OCI-LY7 (cell line): ENCODE results near the gene NUPR2. TPM values are rescaled to one million over a fixed set of nuclear protein-coding genes. Genes with fewer than 3 reads are reported as not detected.
A peak's percentile ranks its signal among the peaks of the same experiment; 100 is the strongest.
"Not testable (repeated sequence)": the region's sequence is repeated elsewhere in the genome, so short reads cannot be mapped to it uniquely, and the experiment has no call there.

Source experiments
- BruUV-seq: library from RNA; stranded (reverse); fragments of 400-500 nt; replicated peaks from 2 replicates; lab custom pipeline; 2021; lab: Mats Ljungman, UMichigan
- CTCF ChIA-PET: fragments of 300-600 bp; sonication (Branson Sonifier 250); formaldehyde crosslinking; loops from one replicate; lab custom pipeline; 2022; ENCODE audit warnings: antibody characterized with exemption; ENCODE audit not compliant: unreplicated experiment; lab: Charles Lee
- POLR2A ChIA-PET: fragments of 300-600 bp; sonication (Branson Sonifier 250); formaldehyde crosslinking; loops from one replicate; lab custom pipeline; 2022; ENCODE audit warnings: antibody characterized with exemption; lab: Charles Lee
- DNase-seq: peaks from one replicate; pipeline ENCODE4 v3.0.0-alpha.2; 2015; ENCODE audit warnings: low spot score
- H2AFZ ChIP-seq: fragments of 200-600 bp; sonication (generic), shearing (Covaris generic); 2 replicates; pipeline ENCODE4 v1.6.1; 2014; ENCODE audit warnings: mild to moderate bottlenecking, antibody characterized with exemption, low read length, moderate library complexity
- H3K27ac ChIP-seq: fragments of 200-600 bp; sonication (generic); 2 replicates; pipeline ENCODE4 v1.5.1; 2014; ENCODE audit warnings: mixed run types, low read depth, mild to moderate bottlenecking, moderate library complexity, low read length, inconsistent platforms; ENCODE audit not compliant: poor library complexity, severe bottlenecking
- H3K36me3 ChIP-seq: fragments of 200-600 bp; sonication (generic); 2 replicates; pipeline ENCODE4 v1.6.1; 2014; ENCODE audit warnings: mild to moderate bottlenecking, antibody characterized with exemption, low read length, moderate library complexity, mixed read lengths; ENCODE audit not compliant: insufficient read depth
- H3K4me1 ChIP-seq: fragments of 200-600 bp; sonication (generic); 2 replicates; pipeline ENCODE4 v1.5.1; 2014; ENCODE audit warnings: mild to moderate bottlenecking, low read length; ENCODE audit not compliant: insufficient read depth, poor library complexity, severe bottlenecking
- H3K4me2 ChIP-seq: fragments of 200-600 bp; sonication (generic); 2 replicates; pipeline ENCODE4 v1.6.1; 2014; ENCODE audit warnings: mild to moderate bottlenecking, low read length
- H3K4me3 ChIP-seq: fragments of 200-600 bp; sonication (generic); 2 replicates; pipeline ENCODE4 v1.5.1; 2014; ENCODE audit warnings: mild to moderate bottlenecking, low read depth, low read length; ENCODE audit not compliant: poor library complexity, severe bottlenecking
- H3K79me2 ChIP-seq: fragments of 200-600 bp; sonication (generic); 2 replicates; pipeline ENCODE4 v1.6.1; 2016; ENCODE audit warnings: low read depth, mild to moderate bottlenecking, low read length, moderate library complexity, mixed read lengths; ENCODE audit not compliant: insufficient read depth
- H3K9me2 ChIP-seq: fragments of 200-600 bp; sonication (generic); 2 replicates; pipeline ENCODE4 v1.6.1; 2016; ENCODE audit warnings: mild to moderate bottlenecking, low read length, mixed read lengths; ENCODE audit not compliant: insufficient read depth
- H3K9me3 ChIP-seq: fragments of 200-600 bp; sonication (generic); 2 replicates; pipeline ENCODE4 v1.6.1; 2014; ENCODE audit warnings: mild to moderate bottlenecking, mixed run types, low read length, mixed read lengths
- H4K20me1 ChIP-seq: fragments of 200-600 bp; sonication (generic); 2 replicates; pipeline ENCODE4 v1.6.1; 2014; ENCODE audit warnings: mild to moderate bottlenecking, antibody characterized with exemption, low read length, moderate library complexity, mixed read lengths; ENCODE audit not compliant: insufficient read depth
- EZH2phosphoT487 ChIP-seq: fragments of 200-600 bp; sonication (generic); IDR thresholded peaks from 2 replicates; pipeline ENCODE4 v1.6.1; 2018; ENCODE audit warnings: low read depth, borderline replicate concordance, mild to moderate bottlenecking, mixed run types, antibody characterized with exemption, low read length, moderate library complexity, mixed read lengths
- intact Hi-C: fragments of 100-400 bp; cut with micrococcal nuclease; formaldehyde crosslinking; loops from one replicate; pipeline ENCODE4 v1.10.0; 2022; ENCODE audit not compliant: unreplicated experiment
- total RNA-seq, 2 experiments: library from RNA; depleted of rRNA in 1 of 2; stranded (reverse); fragments of >200 nt in 1 of 2; shearing (Covaris generic) in 1 of 2; gene quantifications; 2 replicates each; pipeline ENCODE4 v1.2.3, GENCODE V29; 2014 to 2022
- TF ChIP-seq, protein P1 (sequence below): fragments of 200-600 bp; sonication (generic); conservative IDR thresholded peaks from 2 replicates; pipeline ENCODE4 v1.5.1; 2014; ENCODE audit warnings: mild to moderate bottlenecking, antibody characterized with exemption, low read length, moderate library complexity, mixed read lengths

Gene NUPR2
- total RNA-seq, 2 experiments from 2014 or later = not detected

DNA sequence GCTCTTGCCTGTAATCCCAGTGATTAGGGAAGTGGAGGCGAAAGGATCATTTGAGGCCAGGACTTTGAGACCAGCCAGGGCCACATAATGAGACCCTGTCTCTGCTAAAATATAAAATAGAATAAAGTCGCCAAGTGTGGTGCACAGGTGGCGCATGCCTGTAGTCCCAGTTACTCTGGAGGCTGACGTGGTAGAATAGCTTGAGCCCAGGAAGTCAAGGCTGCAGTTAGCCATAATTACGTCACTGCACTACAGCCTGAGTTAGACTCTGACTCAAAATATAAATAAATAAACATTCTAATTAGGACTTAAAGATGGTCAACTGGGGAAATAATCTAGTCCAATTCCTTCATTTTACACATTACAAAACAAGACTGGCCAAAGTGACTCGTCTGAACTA lies 10.7 kb downstream of the NUPR2 start:
- intact Hi-C loops = no loop called here
- no peak for TF ChIP-seq EZH2phosphoT487
- TF ChIP-seq, protein P1, sequence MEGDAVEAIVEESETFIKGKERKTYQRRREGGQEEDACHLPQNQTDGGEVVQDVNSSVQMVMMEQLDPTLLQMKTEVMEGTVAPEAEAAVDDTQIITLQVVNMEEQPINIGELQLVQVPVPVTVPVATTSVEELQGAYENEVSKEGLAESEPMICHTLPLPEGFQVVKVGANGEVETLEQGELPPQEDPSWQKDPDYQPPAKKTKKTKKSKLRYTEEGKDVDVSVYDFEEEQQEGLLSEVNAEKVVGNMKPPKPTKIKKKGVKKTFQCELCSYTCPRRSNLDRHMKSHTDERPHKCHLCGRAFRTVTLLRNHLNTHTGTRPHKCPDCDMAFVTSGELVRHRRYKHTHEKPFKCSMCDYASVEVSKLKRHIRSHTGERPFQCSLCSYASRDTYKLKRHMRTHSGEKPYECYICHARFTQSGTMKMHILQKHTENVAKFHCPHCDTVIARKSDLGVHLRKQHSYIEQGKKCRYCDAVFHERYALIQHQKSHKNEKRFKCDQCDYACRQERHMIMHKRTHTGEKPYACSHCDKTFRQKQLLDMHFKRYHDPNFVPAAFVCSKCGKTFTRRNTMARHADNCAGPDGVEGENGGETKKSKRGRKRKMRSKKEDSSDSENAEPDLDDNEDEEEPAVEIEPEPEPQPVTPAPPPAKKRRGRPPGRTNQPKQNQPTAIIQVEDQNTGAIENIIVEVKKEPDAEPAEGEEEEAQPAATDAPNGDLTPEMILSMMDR = peak; percentile 30; the same call in 1 of the 2 replicates
- Histone ChIP-seq H3K4me1 (peaks cover 30% of the 10 kb centered on the region), H3K4me3 (peak overlapping the region; percentile 81), H4K20me1 (peaks cover 22% of the 10 kb centered on the region), H3K36me3 (peaks cover 48% of the 10 kb centered on the region), H3K79me2 (peaks cover 38% of the 10 kb centered on the region), H3K4me2 (peak overlapping the region; percentile 93), H3K9me3 (0 out of 2 replicates have a peak, but pooled peaks cover 5% of the 10 kb centered on the region), H3K9me2 (no peaks in the 10 kb centered on the region; the same call in 1 of the 2 replicates), H2AFZ (peak overlapping the region; percentile 20; the same call in 1 of the 2 replicates), H3K27ac (peak overlapping the region; percentile 54)
- peak; percentile 69 for DNase-seq
- ChIA-PET POLR2A (interaction anchor here (0.7 to 1.5 kb wide), 5 partner anchors 9 to 140 kb away, joined by 3 to 11 read pairs (median 3); partner anchors contain the start of genes CCT6A and PSPH), CTCF (interaction anchor here (0.6 kb wide), 1 partner anchor 1357 kb away, joined by 3 read pairs; no protein-coding TSS in a partner anchor)
- BruUV-seq = TSS peak; percentile 76

- H3K27ac ChIP-seq, H2AFZ ChIP-seq, CTCF ChIA-PET, H3K4me2 ChIP-seq, H3K4me3 ChIP-seq, H3K9me3 ChIP-seq, DNase-seq, BruUV-seq, H3K9me2 ChIP-seq, intact Hi-C loops: not testable (repeated sequence)
- peaks cover 22% of the 10 kb centered on the region for H4K20me1 ChIP-seq
- H3K36me3 ChIP-seq = peaks cover 62% of the 10 kb centered on the region
- POLR2A ChIA-PET = interaction anchor here (1.1 to 1.4 kb wide), 2 partner anchors 21 to 694 kb away, joined by 4 to 7 read pairs; no protein-coding TSS in a partner anchor
- H3K79me2 ChIP-seq = peaks cover 38% of the 10 kb centered on the region
- H3K4me1 ChIP-seq = peaks cover 26% of the 10 kb centered on the region
These were observed 12.1 kb downstream of the NUPR2 start for GRCh38 chr7:56104138-56104537.

DNA sequence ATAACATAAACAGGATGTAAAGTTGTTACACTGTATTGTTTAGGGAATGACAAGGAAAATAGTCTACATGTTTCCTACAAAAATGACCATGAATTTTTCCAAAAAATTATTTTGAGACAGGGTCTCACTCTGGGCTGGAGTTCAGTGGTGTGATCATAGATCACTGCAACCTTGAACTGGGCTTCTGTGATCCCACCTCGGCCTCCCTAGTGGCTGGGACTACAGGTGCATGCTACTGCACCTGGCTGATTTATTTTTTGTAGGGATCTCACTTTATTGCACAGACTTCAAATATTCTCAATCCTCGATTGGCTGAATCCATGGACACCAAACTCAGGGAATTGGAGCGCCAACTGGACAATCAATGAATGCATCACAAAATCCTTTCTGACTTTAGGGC lies 16.6 kb downstream of the NUPR2 start:
- BruUV-seq = no TSS peak
- POLR2A ChIA-PET = no interaction called here

GRCh38 chr7:56098187-56099008 lies 17.8 kb downstream of the NUPR2 start:
- POLR2A ChIA-PET = interaction anchor here (0.7 kb wide), 2 partner anchors 8 to 120 kb away, joined by 3 read pairs; no protein-coding TSS in a partner anchor
- peaks cover 58% of the 10 kb centered on the region for H3K36me3 ChIP-seq
- H3K27ac ChIP-seq, H4K20me1 ChIP-seq, intact Hi-C loops, H3K4me3 ChIP-seq, H2AFZ ChIP-seq, H3K9me3 ChIP-seq, BruUV-seq, H3K9me2 ChIP-seq, H3K79me2 ChIP-seq, DNase-seq, H3K4me2 ChIP-seq, H3K4me1 ChIP-seq, CTCF ChIA-PET: not testable (repeated sequence)

More for the DNA sequence above, 16.6 kb downstream of the NUPR2 start:
- CTCF ChIA-PET = no interaction called here
- Histone ChIP-seq H3K79me2 (peaks cover 22% of the 10 kb centered on the region), H3K4me2 (no peak overlapping the region), H2AFZ (no peak overlapping the region), H3K27ac (no peak overlapping the region), H3K9me2 (no peaks in the 10 kb centered on the region), H3K9me3 (no peaks in the 10 kb centered on the region), H4K20me1 (peaks cover 14% of the 10 kb centered on the region; the same call in 1 of the 2 replicates), H3K36me3 (peaks cover 70% of the 10 kb centered on the region), H3K4me3 (no peak overlapping the region), H3K4me1 (peaks cover 13% of the 10 kb centered on the region)
- DNase-seq = no peak
- intact Hi-C loops = no loop called here
- TF ChIP-seq, protein P1 = no peak
- TF ChIP-seq EZH2phosphoT487 = no peak
